Peyer's patch (tissue), 4 donors: Measurements from ENCODE around the gene ATN1.

Experiments used
- POLR2A ChIP-seq, 2 donors: fragments of 450-650 bp; IDR thresholded peaks; one replicate each; pipeline ENCODE4 v1.5.1; 2017; ENCODE audit warnings: antibody characterized with exemption in 2 of 2, mild to moderate bottlenecking in 2 of 2, moderate library complexity in 2 of 2
- TF ChIP-seq, protein P1 (sequence below), 6 experiments: fragments of 450-650 bp in 4 of 6; fragments of 200-600 bp in 2 of 6; sonication (generic) in 1 of 6; IDR thresholded peaks; one replicate each; pipeline ENCODE4 v1.5.1; 2017 to 2019; ENCODE audit warnings: antibody characterized with exemption in 6 of 6, mild to moderate bottlenecking in 3 of 6, moderate library complexity in 1 of 6

DNA sequence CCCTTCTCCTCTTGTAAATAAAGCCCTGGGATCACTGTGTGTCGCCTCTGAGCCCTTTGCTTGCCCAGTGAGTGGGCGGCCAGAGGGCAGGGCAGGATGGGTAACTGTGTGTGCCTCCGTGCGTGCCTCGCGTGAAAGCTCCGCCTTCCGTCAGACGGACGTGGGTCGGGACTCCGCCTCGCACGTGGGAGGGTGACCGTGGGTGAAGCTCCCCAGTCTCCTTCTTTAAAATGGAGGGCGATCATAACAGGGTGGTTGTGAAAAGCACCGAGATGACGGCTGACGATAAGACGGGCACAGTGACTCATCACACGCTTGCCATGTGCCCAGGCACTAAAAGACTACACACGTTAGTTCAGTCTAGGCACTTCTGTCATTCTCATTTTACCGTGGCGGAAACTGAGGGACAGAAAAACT lies 33.5 kb downstream of the ATN1 start:
- no peak for TF ChIP-seq POLR2A (IDR thresholded peaks at IDR 0.05)
- TF ChIP-seq, protein P1, sequence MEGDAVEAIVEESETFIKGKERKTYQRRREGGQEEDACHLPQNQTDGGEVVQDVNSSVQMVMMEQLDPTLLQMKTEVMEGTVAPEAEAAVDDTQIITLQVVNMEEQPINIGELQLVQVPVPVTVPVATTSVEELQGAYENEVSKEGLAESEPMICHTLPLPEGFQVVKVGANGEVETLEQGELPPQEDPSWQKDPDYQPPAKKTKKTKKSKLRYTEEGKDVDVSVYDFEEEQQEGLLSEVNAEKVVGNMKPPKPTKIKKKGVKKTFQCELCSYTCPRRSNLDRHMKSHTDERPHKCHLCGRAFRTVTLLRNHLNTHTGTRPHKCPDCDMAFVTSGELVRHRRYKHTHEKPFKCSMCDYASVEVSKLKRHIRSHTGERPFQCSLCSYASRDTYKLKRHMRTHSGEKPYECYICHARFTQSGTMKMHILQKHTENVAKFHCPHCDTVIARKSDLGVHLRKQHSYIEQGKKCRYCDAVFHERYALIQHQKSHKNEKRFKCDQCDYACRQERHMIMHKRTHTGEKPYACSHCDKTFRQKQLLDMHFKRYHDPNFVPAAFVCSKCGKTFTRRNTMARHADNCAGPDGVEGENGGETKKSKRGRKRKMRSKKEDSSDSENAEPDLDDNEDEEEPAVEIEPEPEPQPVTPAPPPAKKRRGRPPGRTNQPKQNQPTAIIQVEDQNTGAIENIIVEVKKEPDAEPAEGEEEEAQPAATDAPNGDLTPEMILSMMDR (IDR thresholded peaks at IDR 0.05) = no peak
